ENCODE measurements around the gene CUL1. TPM values are rescaled to one million over a fixed set of nuclear protein-coding genes. Genes with fewer than 3 reads are reported as not detected.

The CUL1 gene
- total RNA-seq, 4 donors from 2014 or later = 38.9 to 61.2 (median 49.4) TPM

- Histone ChIP-seq H3K27me3 (no peaks in the 10 kb centered on the region), H3K9me3 (no peaks in the 10 kb centered on the region), H3K27ac (no peak overlapping the region), H3K36me3 (no peaks in the 10 kb centered on the region), H3K4me1 (no peaks in the 10 kb centered on the region), H3K4me3 (no peak overlapping the region)
- no peak for TF ChIP-seq CTCF (IDR thresholded peaks at IDR 0.05)
- no peak for TF ChIP-seq POLR2A (IDR thresholded peaks at IDR 0.05)
- DNase-seq = no peak
- intact Hi-C loops (cut with DNase I; ENCODE audit: low total_unique reads) = no loop called here
Observed at GRCh38 chr7:148746135-148746534, 47.4 kb downstream of the CUL1 start.

- Histone ChIP-seq H3K9me3 (no peaks in the 10 kb centered on the region), H3K27me3 (no peaks in the 10 kb centered on the region), H3K36me3 (no peaks in the 10 kb centered on the region), H3K4me3 (no peak overlapping the region), H3K4me1 (no peaks in the 10 kb centered on the region), H3K27ac (no peak overlapping the region)
- intact Hi-C loops (cut with DNase I; ENCODE audit: low total_unique reads) = no loop called here
- no peak for DNase-seq
- TF ChIP-seq POLR2A (IDR thresholded peaks at IDR 0.05) = no peak
- TF ChIP-seq CTCF (IDR thresholded peaks at IDR 0.05) = no peak
Observed at GRCh38 chr7:148747274-148747673, 48.6 kb downstream of the CUL1 start.

- Histone ChIP-seq H3K4me1 (no peaks in the 10 kb centered on the region), H3K27ac (no peak overlapping the region), H3K4me3 (no peak overlapping the region), H3K27me3 (no peaks in the 10 kb centered on the region), H3K36me3 (no peaks in the 10 kb centered on the region), H3K9me3 (no peaks in the 10 kb centered on the region)
- no peak for DNase-seq
- intact Hi-C loops (cut with DNase I; ENCODE audit: low total_unique reads) = no loop called here
- no peak for TF ChIP-seq POLR2A (IDR thresholded peaks at IDR 0.05)
- TF ChIP-seq CTCF (IDR thresholded peaks at IDR 0.05) = no peak
Observed at GRCh38 chr7:148750442-148751355, 52.0 kb downstream of the CUL1 start.

GRCh38 chr7:148753224-148753623 is 54.5 kb downstream of the CUL1 start:
- Histone ChIP-seq H3K4me1 (no peaks in the 10 kb centered on the region), H3K27me3 (no peaks in the 10 kb centered on the region), H3K9me3 (no peaks in the 10 kb centered on the region), H3K36me3 (no peaks in the 10 kb centered on the region), H3K4me3 (no peak overlapping the region), H3K27ac (no peak overlapping the region)
- DNase-seq = no peak
- TF ChIP-seq CTCF (IDR thresholded peaks at IDR 0.05) = no peak
- no peak for TF ChIP-seq POLR2A (IDR thresholded peaks at IDR 0.05)
- intact Hi-C loops (cut with DNase I; ENCODE audit: low total_unique reads) = no loop called here

GRCh38 chr7:148754912-148755311 is 56.2 kb downstream of the CUL1 start:
- H3K9me3 ChIP-seq = no peaks in the 10 kb centered on the region
- H3K4me1 ChIP-seq = no peaks in the 10 kb centered on the region
- no peak overlapping the region for H3K4me3 ChIP-seq
- no peaks in the 10 kb centered on the region for H3K27me3 ChIP-seq
- H3K36me3 ChIP-seq = no peaks in the 10 kb centered on the region
- intact Hi-C loops (cut with DNase I; ENCODE audit: low total_unique reads) = no loop called here
- no peak for DNase-seq
- no peak overlapping the region for H3K27ac ChIP-seq
- TF ChIP-seq POLR2A (IDR thresholded peaks at IDR 0.05) (no peak), CTCF (IDR thresholded peaks at IDR 0.05) (no peak)

Data from uterus (tissue), 4 donors.